H1 (cell line): ENCODE data around the gene ISL2. TPM values are rescaled to one million over a fixed set of nuclear protein-coding genes. Genes with fewer than 3 reads are reported as not detected.

ENCODE experiments used
- CTCF ChIA-PET: fragments of 300-600 bp; sonication (Branson Sonifier 250); formaldehyde crosslinking; loops from one replicate; lab custom pipeline; 2021; ENCODE audit not compliant: partially characterized antibody; lab: Charles Lee
- POLR2A ChIA-PET: fragments of 300-600 bp; sonication (Branson Sonifier 250); formaldehyde crosslinking; loops from one replicate; lab custom pipeline; 2021; ENCODE audit warnings: inconsistent platforms; ENCODE audit not compliant: partially characterized antibody; lab: Charles Lee
- DNase-seq, 2 experiments: peaks; one replicate each; pipeline versions ENCODE4 v3.0.0 to v3.0.0-alpha.2; 2010 to 2022; ENCODE audit warnings: low spot score in 2 of 2, low read depth in 1 of 2, mixed read lengths in 1 of 2
- FAIRE-seq: peaks from 2 replicates; lab custom pipeline; 2011; peaks lifted over from hg19 to GRCh38; lab: Jason Lieb, UNC
- H2AFZ ChIP-seq: 2 replicates; pipeline ENCODE4 v1.8.1; 2012; ENCODE audit warnings: low read length, inconsistent platforms
- H2AK5ac ChIP-seq: 2 replicates; pipeline ENCODE4 v1.6.1; 2013; ENCODE audit warnings: low read depth, low read length
- H2BK120ac ChIP-seq: replicated peaks from 2 replicates; pipeline ENCODE3; 2013; ENCODE audit warnings: low read depth, low read length, inconsistent platforms
- H2BK12ac ChIP-seq: 2 replicates; pipeline ENCODE4 v1.6.1; 2013; ENCODE audit warnings: low read depth, low read length
- H2BK15ac ChIP-seq: 2 replicates; pipeline ENCODE4 v1.6.1; 2013; ENCODE audit warnings: low read length
- H2BK20ac ChIP-seq: 2 replicates; pipeline ENCODE4 v1.6.1; 2013; ENCODE audit warnings: low read length
- H2BK5ac ChIP-seq: 2 replicates; pipeline ENCODE4 v1.6.1; 2013; ENCODE audit warnings: low read depth, low read length
- H3K14ac ChIP-seq: 2 replicates; pipeline ENCODE4 v1.6.1; 2013; ENCODE audit warnings: inconsistent platforms; ENCODE audit not compliant: insufficient read length
- H3K18ac ChIP-seq: 2 replicates; pipeline ENCODE4 v1.6.1; 2013; ENCODE audit warnings: low read length; ENCODE audit errors: extremely low read depth
- H3K23ac ChIP-seq: 2 replicates; pipeline ENCODE4 v1.6.1; 2013; ENCODE audit warnings: inconsistent platforms; ENCODE audit not compliant: insufficient read length
- H3K23me2 ChIP-seq: 2 replicates; pipeline ENCODE4 v1.6.1; 2013; ENCODE audit warnings: low read depth, low read length
- H3K27ac ChIP-seq: 2 replicates; pipeline ENCODE4 v1.6.1; 2011; ENCODE audit warnings: low read depth, low read length, inconsistent platforms
- H3K27me3 ChIP-seq, 4 experiments: replicated peaks in 1 of 4; 1 replicate in 1 of 4; 2 replicates in 3 of 4; pipeline versions ENCODE4 v1.6.1 to v1.8.1; 2011 to 2013; ENCODE audit warnings: low read length in 3 of 4, mild to moderate bottlenecking in 3 of 4, inconsistent platforms in 2 of 4, mixed read lengths in 2 of 4, moderate library complexity in 1 of 4; ENCODE audit not compliant: control insufficient read depth in 3 of 4, insufficient read depth in 3 of 4; ENCODE audit errors: extremely low read depth in 1 of 4
- H3K36me3 ChIP-seq, 4 experiments: 2 replicates each; pipeline versions ENCODE4 v1.6.1 to v1.8.1; 2011 to 2013; ENCODE audit warnings: mild to moderate bottlenecking in 4 of 4, low read length in 3 of 4, moderate library complexity in 2 of 4, control low read depth in 1 of 4, inconsistent platforms in 1 of 4; ENCODE audit not compliant: insufficient read depth in 4 of 4, control insufficient read depth in 2 of 4
- H3K4ac ChIP-seq: replicated peaks from 2 replicates; pipeline ENCODE3; 2013; ENCODE audit warnings: low read length, low read depth, mixed read lengths, inconsistent platforms; ENCODE audit not compliant: insufficient read length
- H3K4me1 ChIP-seq, 4 experiments: replicated peaks in 1 of 4; 1 replicate in 1 of 4; 2 replicates in 3 of 4; pipeline versions ENCODE4 v1.6.1 to v1.8.1; 2011 to 2013; ENCODE audit warnings: low read length in 3 of 4, inconsistent platforms in 2 of 4, mixed read lengths in 1 of 4; ENCODE audit not compliant: insufficient read depth in 4 of 4, control insufficient read depth in 3 of 4
- H3K4me2 ChIP-seq, 2 experiments: 2 replicates each; pipeline versions ENCODE4 v1.6.1 to v1.8.1; 2011 to 2013; ENCODE audit warnings: low read depth in 2 of 2, low read length in 2 of 2, control low read depth in 1 of 2, inconsistent platforms in 1 of 2, mild to moderate bottlenecking in 1 of 2; ENCODE audit not compliant: insufficient read depth in 1 of 2
- H3K4me3 ChIP-seq, 4 experiments: fragments of 200-600, 300-600 bp in 1 of 4; sonication (generic), shearing (Covaris generic), sonication (Bioruptor Twin) in 1 of 4; 2 replicates each; pipeline versions ENCODE4 v1.5.1 to v1.8.1; 2011 to 2016; ENCODE audit warnings: low read length in 4 of 4, low read depth in 3 of 4, control low read depth in 2 of 4, inconsistent platforms in 2 of 4, mild to moderate bottlenecking in 2 of 4, mixed read lengths in 1 of 4, moderate library complexity in 1 of 4; ENCODE audit not compliant: insufficient read depth in 2 of 4; ENCODE audit errors: extremely low read depth in 1 of 4
- H3K56ac ChIP-seq: replicated peaks from 2 replicates; pipeline ENCODE3; 2013; ENCODE audit warnings: low read depth, mild to moderate bottlenecking, mixed read lengths, low read length, inconsistent platforms; ENCODE audit not compliant: insufficient read length
- H3K79me1 ChIP-seq: 2 replicates; pipeline ENCODE4 v1.6.1; 2013; ENCODE audit warnings: low read depth, low read length, control low read depth
- H3K79me2 ChIP-seq, 2 experiments: 2 replicates each; pipeline versions ENCODE4 v1.6.1 to v1.8.1; 2012 to 2013; ENCODE audit warnings: low read length in 2 of 2, mild to moderate bottlenecking in 2 of 2, inconsistent platforms in 1 of 2; ENCODE audit not compliant: insufficient read depth in 2 of 2, control insufficient read depth in 1 of 2
- H3K9ac ChIP-seq, 4 experiments: replicated peaks in 1 of 4; 1 replicate in 1 of 4; 2 replicates in 3 of 4; pipeline versions ENCODE4 v1.6.1 to v1.8.1; 2011 to 2013; ENCODE audit warnings: low read depth in 3 of 4, low read length in 3 of 4, control low read depth in 2 of 4, mild to moderate bottlenecking in 2 of 4, moderate library complexity in 2 of 4, inconsistent platforms in 1 of 4; ENCODE audit errors: extremely low read depth in 1 of 4
- H3K9me3 ChIP-seq, 2 experiments: 2 replicates each; pipeline versions ENCODE4 v1.6.1 to v1.8.1; 2012 to 2013; ENCODE audit warnings: mild to moderate bottlenecking in 2 of 2, moderate library complexity in 2 of 2, control low read depth in 1 of 2, inconsistent platforms in 1 of 2, low read depth in 1 of 2, low read length in 1 of 2, mixed read lengths in 1 of 2; ENCODE audit not compliant: insufficient read depth in 2 of 2
- H4K20me1 ChIP-seq, 2 experiments: replicated peaks in 1 of 2; 2 replicates each; pipeline versions ENCODE3 to v1.8.1; 2011 to 2013; ENCODE audit warnings: inconsistent platforms in 2 of 2, low read length in 2 of 2, mild to moderate bottlenecking in 1 of 2; ENCODE audit not compliant: insufficient read depth in 2 of 2, control insufficient read depth in 1 of 2
- H4K5ac ChIP-seq: 2 replicates; pipeline ENCODE4 v1.6.1; 2013; ENCODE audit warnings: low read length, low read depth, mixed read lengths, inconsistent platforms; ENCODE audit not compliant: insufficient read length
- H4K8ac ChIP-seq: 2 replicates; pipeline ENCODE4 v1.8.0; 2013; ENCODE audit warnings: mild to moderate bottlenecking, moderate library complexity, low read length, inconsistent platforms; ENCODE audit not compliant: insufficient read depth; ENCODE audit errors: extremely low read depth
- H4K91ac ChIP-seq: replicated peaks from 2 replicates; pipeline ENCODE3; 2013; ENCODE audit warnings: low read length, mixed read lengths, inconsistent platforms; ENCODE audit not compliant: insufficient read length
- ASH2L ChIP-seq: fragments of 200-600, 300-600 bp; sonication (generic); IDR thresholded peaks from one replicate; pipeline ENCODE4 v1.7.1; 2017; ENCODE audit warnings: low read length
- BCL11A ChIP-seq, 2 experiments: IDR thresholded peaks; one replicate each; pipeline ENCODE4 v1.6.1; 2011; ENCODE audit warnings: low read depth in 2 of 2, low read length in 2 of 2, mild to moderate bottlenecking in 2 of 2
- CEBPB ChIP-seq: IDR thresholded peaks from 2 replicates; pipeline ENCODE4 v1.6.1; 2012; ENCODE audit warnings: low read depth, low read length
- KDM1A ChIP-seq: fragments of 200-600, 300-600 bp; sonication (generic); IDR thresholded peaks from 2 replicates; pipeline ENCODE4 v1.7.1; 2016; ENCODE audit warnings: mild to moderate bottlenecking, low read length, borderline replicate concordance
- KDM4A ChIP-seq: IDR thresholded peaks from one replicate; pipeline ENCODE4 v1.7.1; 2012; ENCODE audit warnings: low read depth, mild to moderate bottlenecking, moderate library complexity, low read length, inconsistent platforms; ENCODE audit not compliant: severe bottlenecking
- PHF8 ChIP-seq: fragments of 200-600 bp; sonication (generic); conservative IDR thresholded peaks from 2 replicates; pipeline ENCODE4 v1.7.1; 2012; ENCODE audit warnings: low read depth, mild to moderate bottlenecking, inconsistent platforms, low read length, moderate library complexity
- SRF ChIP-seq: IDR thresholded peaks from 2 replicates; pipeline ENCODE4 v1.6.1; 2011; ENCODE audit warnings: mild to moderate bottlenecking, low read depth, low read length, moderate library complexity
- TBP ChIP-seq: IDR thresholded peaks from 2 replicates; pipeline ENCODE4 v1.6.1; 2011; ENCODE audit warnings: low read depth, low read length, improper control_type of control experiment
- ZNF274 ChIP-seq: IDR thresholded peaks from 2 replicates; pipeline ENCODE4 v1.7.0; 2012; ENCODE audit warnings: low read length, borderline replicate concordance; ENCODE audit errors: extremely low read depth
- WGBS, 2 experiments: shearing (Covaris generic) in 1 of 2; methylation state at CpG; one replicate each; pipeline versions ENCODE4 v1.1.6 to v1.1.7; 2013 to 2015; ENCODE audit warnings: low lambda C conversion rate in 2 of 2, mixed read lengths in 2 of 2, inconsistent platforms in 1 of 2, low coverage in 1 of 2, missing lambda C conversion rate in 1 of 2; ENCODE audit not compliant: insufficient replicate concordance in 2 of 2, insufficient coverage in 1 of 2, insufficient read length in 1 of 2; ENCODE audit errors: extremely low coverage in 1 of 2, missing lambda C conversion rate in 1 of 2; 5-methylcytosine and 5-hydroxymethylcytosine counted together
- polyA plus RNA-seq, 7 experiments: library from polyadenylated mRNA; depleted of rRNA in 3 of 7; stranded (reverse) in 5 of 7; unstranded in 2 of 7; fragments of >200 nt in 5 of 7; fragments of 200-250 nt in 2 of 7; gene quantifications; 1 replicate in 5 of 7; 2 replicates in 1 of 7; 4 replicates in 1 of 7; pipeline versions ENCODE4 v1.2.1 to v1.2.3, GENCODE V29; 2011 to 2013; ENCODE audit warnings: missing spikeins in 2 of 7, mixed read lengths in 2 of 7
- total RNA-seq: library from RNA; stranded (reverse); fragmentation: NEBNext Ultra II Directional; extraction: Animal tissue kit (Norgen Biotek cat#: 25700); gene quantifications from 2 replicates; pipeline ENCODE4 v1.2.1, GENCODE V29; 2021
- TF ChIP-seq, protein P1 (sequence below): IDR thresholded peaks from 2 replicates; pipeline ENCODE4 v1.6.1; 2011; ENCODE audit warnings: low read depth, mild to moderate bottlenecking, low read length; ENCODE audit not compliant: insufficient read depth
- TF ChIP-seq, protein P2 (sequence below): IDR thresholded peaks from 2 replicates; pipeline ENCODE4 v1.6.1; 2012; ENCODE audit warnings: low read length, inconsistent platforms

Gene ISL2
- total and polyA plus RNA-seq, 2 of the 8 experiments (the other 6 are each of a cell fraction or from before 2014, with no cell fraction given), result 0.32 to 0.99 TPM

DNA sequence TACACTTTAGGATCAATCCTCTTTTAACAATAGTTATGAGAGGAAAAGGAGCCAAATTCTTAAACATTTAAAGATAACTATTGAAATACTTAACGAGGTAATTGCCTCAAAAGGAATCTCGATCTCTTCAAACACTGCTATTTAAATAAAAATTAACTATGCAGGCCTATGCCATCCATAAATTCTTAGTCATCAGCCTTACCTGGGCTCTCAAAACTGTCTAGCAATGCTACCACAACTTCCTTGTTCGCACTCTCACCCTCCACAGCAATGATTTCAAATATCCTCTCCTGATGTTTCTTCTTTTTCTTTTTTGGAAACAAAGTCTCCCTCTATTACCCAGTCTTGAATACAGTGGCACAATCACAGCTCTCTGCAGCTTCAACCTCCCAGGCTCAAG lies 37.6 kb upstream of the ISL2 start:
- Histone ChIP-seq H3K4me3 (no peak overlapping the region), H3K9me3 (no peaks in the 10 kb centered on the region; a peak in 1 of 4 replicates), H2BK12ac (no peak overlapping the region), H3K9ac (no peak overlapping the region), H2BK20ac (no peak overlapping the region), H2AFZ (no peak overlapping the region), H3K23ac (no peak overlapping the region), H3K27ac (no peak overlapping the region), H3K23me2 (0 out of 2 replicates have a peak, but pooled peaks cover 3% of the 10 kb centered on the region), H3K79me1 (no peaks in the 10 kb centered on the region; the same call in none of the 2 replicates), H3K56ac (no peak overlapping the region), H3K36me3 (no peaks in the 10 kb centered on the region), H3K14ac (no peak overlapping the region), H3K18ac (no peak overlapping the region), H3K27me3 (no peaks in the 10 kb centered on the region), H3K4me1 (no peaks in the 10 kb centered on the region), H3K4ac (no peak overlapping the region), H4K20me1 (peaks cover 2 to 4% of the 10 kb centered on the region in 2 experiments), H2BK120ac (no peak overlapping the region), H2BK5ac (no peak overlapping the region), H2AK5ac (no peak overlapping the region), H4K8ac (no peak overlapping the region), H3K4me2 (no peak overlapping the region), H4K5ac (no peak overlapping the region), H2BK15ac (no peak overlapping the region), H4K91ac (no peak overlapping the region), H3K79me2 (peaks cover 0 to 49% of the 10 kb centered on the region in 2 experiments; a peak in 2 of 4 replicates)
- FAIRE-seq (no peak), DNase-seq (no peak)
- ChIA-PET POLR2A (interaction anchor here (0.6 kb wide), 1 partner anchor 8 kb away, joined by 3 read pairs; no protein-coding TSS in a partner anchor), CTCF (interaction anchor here (0.6 to 1.0 kb wide), 2 partner anchors 63 to 378 kb away, joined by 3 read pairs; no protein-coding TSS in a partner anchor)
- 93% methylated on average over 3 of the region's 3 CpGs; no CpG with 5 or more reads in 1 of the 2 experiments for whole genome bisulfite sequencing, 2 experiments
- TF ChIP-seq PHF8 (no peak), ASH2L (no peak), KDM1A (no peak), BCL11A (IDR thresholded peaks at IDR 0.05; ENCODE audit: low read depth in 2 of 2, low read length in 2 of 2) (no peak), KDM4A (no peak), TBP (no peak), SRF (no peak), CEBPB (no peak), ZNF274 (no peak)
- TF ChIP-seq, protein P1, sequence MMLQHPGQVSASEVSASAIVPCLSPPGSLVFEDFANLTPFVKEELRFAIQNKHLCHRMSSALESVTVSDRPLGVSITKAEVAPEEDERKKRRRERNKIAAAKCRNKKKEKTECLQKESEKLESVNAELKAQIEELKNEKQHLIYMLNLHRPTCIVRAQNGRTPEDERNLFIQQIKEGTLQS, result no peak
- TF ChIP-seq, protein P2, sequence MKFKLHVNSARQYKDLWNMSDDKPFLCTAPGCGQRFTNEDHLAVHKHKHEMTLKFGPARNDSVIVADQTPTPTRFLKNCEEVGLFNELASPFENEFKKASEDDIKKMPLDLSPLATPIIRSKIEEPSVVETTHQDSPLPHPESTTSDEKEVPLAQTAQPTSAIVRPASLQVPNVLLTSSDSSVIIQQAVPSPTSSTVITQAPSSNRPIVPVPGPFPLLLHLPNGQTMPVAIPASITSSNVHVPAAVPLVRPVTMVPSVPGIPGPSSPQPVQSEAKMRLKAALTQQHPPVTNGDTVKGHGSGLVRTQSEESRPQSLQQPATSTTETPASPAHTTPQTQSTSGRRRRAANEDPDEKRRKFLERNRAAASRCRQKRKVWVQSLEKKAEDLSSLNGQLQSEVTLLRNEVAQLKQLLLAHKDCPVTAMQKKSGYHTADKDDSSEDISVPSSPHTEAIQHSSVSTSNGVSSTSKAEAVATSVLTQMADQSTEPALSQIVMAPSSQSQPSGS, result no peak
